Neural cell (in vitro differentiated cells): ENCODE measurements around the gene DEGS2.

Experiments
- CTCF ChIP-seq: fragments of 450-650 bp; IDR thresholded peaks from 2 replicates; pipeline ENCODE4 v1.5.1; 2014; ENCODE audit warnings: antibody characterized with exemption, mild to moderate bottlenecking, moderate library complexity; ENCODE audit not compliant: poor library complexity, severe bottlenecking
- EP300 ChIP-seq: fragments of 450-650 bp; conservative IDR thresholded peaks from 2 replicates; pipeline ENCODE4 v1.6.1; 2014; ENCODE audit warnings: antibody characterized with exemption, mild to moderate bottlenecking, moderate library complexity; ENCODE audit not compliant: poor library complexity, severe bottlenecking
- EZH2 ChIP-seq: fragments of 200-600, 300-800 bp; shearing (Covaris generic), sonication (generic); IDR thresholded peaks from 2 replicates; pipeline ENCODE4 v1.6.1; 2014; ENCODE audit warnings: antibody characterized with exemption, low read length, borderline replicate concordance, mild to moderate bottlenecking; ENCODE audit not compliant: insufficient read depth, poor library complexity, severe bottlenecking
- POLR2AphosphoS5 ChIP-seq: IDR thresholded peaks from 2 replicates; pipeline ENCODE4 v1.6.1; 2012
- RAD21 ChIP-seq: fragments of 450-650 bp; conservative IDR thresholded peaks from 2 replicates; pipeline ENCODE4 v1.6.1; 2014; ENCODE audit warnings: antibody characterized with exemption, mild to moderate bottlenecking, moderate library complexity
- REST ChIP-seq: IDR thresholded peaks from 2 replicates; pipeline ENCODE4 v1.6.1; 2012; ENCODE audit warnings: borderline replicate concordance
- SMC3 ChIP-seq: fragments of 450-650 bp; conservative IDR thresholded peaks from 2 replicates; pipeline ENCODE4 v1.6.1; 2014; ENCODE audit warnings: antibody characterized with exemption, mild to moderate bottlenecking, moderate library complexity; ENCODE audit not compliant: poor library complexity

GRCh38 chr14:100127853-100128455 lies 31.5 kb downstream of the DEGS2 start:
- no peak for TF ChIP-seq CTCF
- TF ChIP-seq POLR2AphosphoS5 = no peak
- TF ChIP-seq REST = no peak
- no peak for TF ChIP-seq EP300
- TF ChIP-seq EZH2 = no peak
- no peak for TF ChIP-seq SMC3
- TF ChIP-seq RAD21 = no peak
